AG10803 (cell line): ENCODE measurements around the gene KMT5B.

ENCODE experiments used
- DNase-seq: peaks from one replicate; pipeline ENCODE4 v3.0.0; 2010; ENCODE audit warnings: low read depth
- H3K4me3 ChIP-seq: 2 replicates; pipeline ENCODE4 v1.5.1; 2011; ENCODE audit warnings: mild to moderate bottlenecking, low read length, control low read depth
- CTCF ChIP-seq: conservative IDR thresholded peaks from 2 replicates; pipeline ENCODE4 v1.5.1; 2011; ENCODE audit warnings: mild to moderate bottlenecking, low read length, control low read depth, inconsistent platforms

The KMT5B gene

GRCh38 chr11:68194675-68195294, 18.3 kb downstream of the KMT5B start:
- no peak overlapping the region for H3K4me3 ChIP-seq
- no peak for TF ChIP-seq CTCF
- no peak for DNase-seq

- no peak overlapping the region for H3K4me3 ChIP-seq
- no peak for DNase-seq
- no peak for TF ChIP-seq CTCF
These were observed 20.1 kb downstream of the KMT5B start for GRCh38 chr11:68193018-68193417.

GRCh38 chr11:68191661-68192579, 21.2 kb downstream of the KMT5B start:
- no peak for DNase-seq
- TF ChIP-seq CTCF: no peak
- H3K4me3 ChIP-seq: no peak overlapping the region

GRCh38 chr11:68189888-68190287, 23.2 kb downstream of the KMT5B start:
- TF ChIP-seq CTCF: no peak

GRCh38 chr11:68189082-68189481, 24.0 kb downstream of the KMT5B start:
- no peak for DNase-seq
- H3K4me3 ChIP-seq: no peak overlapping the region
- no peak for TF ChIP-seq CTCF

More at GRCh38 chr11:68189888-68190287, 23.2 kb downstream of the KMT5B start:
- no peak for DNase-seq
- H3K4me3 ChIP-seq: no peak overlapping the region

- no peak for TF ChIP-seq CTCF
- DNase-seq: no peak
- no peak overlapping the region for H3K4me3 ChIP-seq
These were observed 27.0 kb downstream of the KMT5B start for GRCh38 chr11:68186061-68186460.
